GM12892 (cell line): ENCODE measurements around the gene TFF1.

Experiments used
- POLR2A ChIP-seq: IDR thresholded peaks from 2 replicates; pipeline ENCODE4 v1.6.1; 2011; ENCODE audit warnings: low read depth, low read length, control low read depth
- POLR2AphosphoS5 ChIP-seq: IDR thresholded peaks from 2 replicates; pipeline ENCODE4 v1.6.1; 2011; ENCODE audit warnings: low read depth, low read length, control low read depth
- TAF1 ChIP-seq: IDR thresholded peaks from 2 replicates; pipeline ENCODE4 v1.6.1; 2011; ENCODE audit warnings: low read depth, mild to moderate bottlenecking, control low read depth, low read length, borderline replicate concordance

DNA sequence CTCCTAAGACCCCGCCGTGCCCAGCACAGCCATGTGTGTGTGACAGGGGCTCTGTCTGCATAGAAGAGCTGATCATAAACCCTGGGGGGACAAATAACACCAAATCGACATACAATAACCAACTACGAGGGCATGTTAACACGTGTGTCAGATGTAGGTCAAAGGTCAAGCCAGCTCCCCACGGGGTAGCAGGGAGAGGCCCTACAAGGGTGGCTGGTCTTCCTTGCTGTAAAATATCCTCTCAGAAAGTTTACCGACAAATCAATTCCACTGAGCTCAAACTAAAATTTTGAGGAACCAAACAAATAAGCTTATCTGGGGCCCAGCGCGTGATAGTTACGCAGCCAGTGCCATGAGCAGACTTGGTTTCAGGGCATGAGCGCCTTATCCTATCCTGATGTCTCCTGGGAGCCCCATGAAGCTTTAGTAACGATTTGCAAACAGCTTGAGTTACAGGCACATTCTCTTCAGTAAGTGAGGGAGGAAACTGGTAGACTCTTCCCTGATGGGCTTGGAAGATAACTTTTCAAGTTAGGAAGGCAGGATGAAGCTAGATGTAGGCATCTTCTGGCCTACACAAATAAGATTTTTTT is 32.2 kb upstream of the TFF1 start:
- TF ChIP-seq POLR2AphosphoS5 (no peak), POLR2A (no peak), TAF1 (no peak)
